Neural cell (in vitro differentiated cells): Measurements from ENCODE around the gene CAV2. TPM values are rescaled to one million over a fixed set of nuclear protein-coding genes. Genes with fewer than 3 reads are reported as not detected.
A peak's percentile ranks its signal among the peaks of the same experiment; 100 is the strongest.

Source experiments
- H2AFZ ChIP-seq: fragments of 200-600, 300-800 bp; sonication (generic), shearing (Covaris generic); 2 replicates; pipeline ENCODE4 v1.6.0; 2014; ENCODE audit warnings: low read depth, mild to moderate bottlenecking, antibody characterized with exemption, low read length, moderate library complexity
- H3F3A ChIP-seq: fragments of 200-600 bp; shearing (Covaris generic); 2 replicates; pipeline ENCODE4 v1.6.1; 2016; ENCODE audit warnings: mild to moderate bottlenecking, moderate library complexity, mixed read lengths, antibody characterized with exemption, low read length; ENCODE audit not compliant: insufficient read depth, poor library complexity, severe bottlenecking
- H3K27ac ChIP-seq: fragments of 200-600, 300-800 bp; sonication (generic), shearing (Covaris generic); 2 replicates; pipeline ENCODE4 v1.5.1; 2014; ENCODE audit warnings: mild to moderate bottlenecking, low read length, moderate library complexity
- H3K27me3 ChIP-seq: fragments of 300-800, 200-600 bp; sonication (generic), shearing (Covaris generic); 2 replicates; pipeline ENCODE4 v1.6.0; 2014; ENCODE audit warnings: mild to moderate bottlenecking, low read depth, low read length, moderate library complexity; ENCODE audit not compliant: insufficient read depth
- H3K36me3 ChIP-seq: fragments of 300-800, 200-600 bp; sonication (generic), shearing (Covaris generic); 2 replicates; pipeline ENCODE4 v1.5.1; 2014; ENCODE audit warnings: mild to moderate bottlenecking, antibody characterized with exemption, low read length, moderate library complexity; ENCODE audit not compliant: insufficient read depth
- H3K4me2 ChIP-seq: fragments of 300-800, 200-600 bp; sonication (generic), shearing (Covaris generic); 2 replicates; pipeline ENCODE4 v1.6.0; 2014; ENCODE audit warnings: mild to moderate bottlenecking, low read length
- H3K4me3 ChIP-seq: fragments of 300-800, 200-600 bp; sonication (generic), shearing (Covaris generic); 2 replicates; pipeline ENCODE4 v1.5.1; 2014; ENCODE audit warnings: mild to moderate bottlenecking, low read length, moderate library complexity
- H3K79me2 ChIP-seq: fragments of 200-600 bp; shearing (Covaris generic); replicated peaks from 2 replicates; pipeline ENCODE4 v1.6.0; 2014; ENCODE audit warnings: mild to moderate bottlenecking, low read length, moderate library complexity; ENCODE audit not compliant: insufficient read depth
- H3K9ac ChIP-seq: fragments of 300-800, 200-600 bp; sonication (generic), shearing (Covaris generic); 2 replicates; pipeline ENCODE4 v1.6.1; 2016; ENCODE audit warnings: mild to moderate bottlenecking, low read length, mixed read lengths
- H3K9me2 ChIP-seq: fragments of 200-600 bp; shearing (Covaris generic); 2 replicates; pipeline ENCODE4 v1.6.1; 2016; ENCODE audit warnings: mild to moderate bottlenecking, low read length, mixed read lengths; ENCODE audit not compliant: insufficient read depth
- H3K9me3 ChIP-seq: fragments of 200-600, 300-800 bp; sonication (generic), shearing (Covaris generic); 2 replicates; pipeline ENCODE4 v1.6.1; 2016; ENCODE audit warnings: mild to moderate bottlenecking, mixed run types, low read length, moderate library complexity, mixed read lengths
- H4K20me1 ChIP-seq: fragments of 200-600 bp; shearing (Covaris generic); 2 replicates; pipeline ENCODE4 v1.6.1; 2016; ENCODE audit warnings: mild to moderate bottlenecking, mixed run types; ENCODE audit not compliant: insufficient read depth
- CTCF ChIP-seq: fragments of 450-650 bp; IDR thresholded peaks from 2 replicates; pipeline ENCODE4 v1.5.1; 2014; ENCODE audit warnings: antibody characterized with exemption, mild to moderate bottlenecking, moderate library complexity; ENCODE audit not compliant: poor library complexity, severe bottlenecking
- EP300 ChIP-seq: fragments of 450-650 bp; conservative IDR thresholded peaks from 2 replicates; pipeline ENCODE4 v1.6.1; 2014; ENCODE audit warnings: antibody characterized with exemption, mild to moderate bottlenecking, moderate library complexity; ENCODE audit not compliant: poor library complexity, severe bottlenecking
- EZH2 ChIP-seq: fragments of 200-600, 300-800 bp; shearing (Covaris generic), sonication (generic); IDR thresholded peaks from 2 replicates; pipeline ENCODE4 v1.6.1; 2014; ENCODE audit warnings: antibody characterized with exemption, low read length, borderline replicate concordance, mild to moderate bottlenecking; ENCODE audit not compliant: insufficient read depth, poor library complexity, severe bottlenecking
- MXI1 ChIP-seq: fragments of 450-650 bp; conservative IDR thresholded peaks from 2 replicates; pipeline ENCODE4 v1.6.1; 2014; ENCODE audit warnings: antibody characterized with exemption, mild to moderate bottlenecking; ENCODE audit not compliant: poor library complexity, severe bottlenecking
- POLR2AphosphoS5 ChIP-seq: IDR thresholded peaks from 2 replicates; pipeline ENCODE4 v1.6.1; 2012
- RAD21 ChIP-seq: fragments of 450-650 bp; conservative IDR thresholded peaks from 2 replicates; pipeline ENCODE4 v1.6.1; 2014; ENCODE audit warnings: antibody characterized with exemption, mild to moderate bottlenecking, moderate library complexity
- REST ChIP-seq: IDR thresholded peaks from 2 replicates; pipeline ENCODE4 v1.6.1; 2012; ENCODE audit warnings: borderline replicate concordance
- SMC3 ChIP-seq: fragments of 450-650 bp; conservative IDR thresholded peaks from 2 replicates; pipeline ENCODE4 v1.6.1; 2014; ENCODE audit warnings: antibody characterized with exemption, mild to moderate bottlenecking, moderate library complexity; ENCODE audit not compliant: poor library complexity
- TAF1 ChIP-seq: IDR thresholded peaks from 2 replicates; pipeline ENCODE4 v1.6.1; 2012; ENCODE audit warnings: low read depth
- polyA plus RNA-seq: library from polyadenylated mRNA; depleted of rRNA; stranded (reverse); fragments of >200 nt; gene quantifications from 2 replicates; pipeline ENCODE4 v1.2.3, GENCODE V29; 2014

CAV2 gene
- polyA plus RNA-seq, 1 donor from 2014 or later: not detected

DNA sequence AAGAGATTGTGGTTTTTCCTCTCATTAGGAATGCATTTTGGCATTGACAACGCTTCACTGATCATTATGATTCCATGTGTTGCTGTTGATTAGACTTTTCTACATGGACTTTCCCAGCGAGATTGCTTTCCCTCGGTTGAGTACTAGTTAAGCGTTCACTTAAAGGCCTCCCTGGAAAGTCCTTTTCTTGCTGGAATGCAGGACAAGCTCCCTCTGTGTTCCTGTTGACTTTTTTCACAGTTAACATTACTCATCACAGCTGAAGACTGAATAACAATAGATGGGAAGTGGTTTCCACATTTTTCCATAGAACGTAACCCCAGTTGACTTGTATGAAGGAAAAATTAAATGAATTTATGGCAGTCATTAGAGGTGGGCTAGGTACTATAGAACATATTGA is 22.7 kb downstream of the CAV2 start:
- Histone ChIP-seq H2AFZ (no peak overlapping the region), H3K79me2 (no peaks in the 10 kb centered on the region), H3F3A (no peaks in the 10 kb centered on the region), H3K27ac (no peak overlapping the region), H3K36me3 (no peaks in the 10 kb centered on the region), H3K4me2 (no peak overlapping the region), H3K27me3 (peaks cover 40% of the 10 kb centered on the region), H3K9me3 (no peaks in the 10 kb centered on the region), H3K9me2 (no peaks in the 10 kb centered on the region), H3K9ac (no peak overlapping the region), H3K4me3 (no peak overlapping the region), H4K20me1 (no peaks in the 10 kb centered on the region)
- TF ChIP-seq POLR2AphosphoS5 (no peak), REST (no peak), MXI1 (no peak), CTCF (no peak), RAD21 (no peak), TAF1 (no peak), EZH2 (no peak), EP300 (no peak), SMC3 (no peak)

DNA sequence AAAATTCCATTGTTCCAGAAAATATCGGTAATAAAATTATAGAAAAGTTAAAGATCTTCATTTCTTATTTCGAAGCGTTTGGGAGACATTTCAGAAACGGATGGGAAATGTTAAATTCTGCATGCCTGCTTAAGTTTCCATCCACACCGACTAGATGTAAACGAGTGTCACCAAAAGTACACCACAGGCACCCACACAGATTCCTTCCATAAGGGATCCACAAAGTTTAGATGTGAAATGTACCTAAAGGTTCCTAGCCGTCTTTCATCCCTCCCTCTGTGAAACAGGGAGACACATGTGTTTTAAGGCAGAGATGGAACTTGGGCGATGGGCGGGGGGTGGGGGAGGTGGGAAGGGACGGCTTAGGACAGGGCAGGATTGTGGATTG is 24.7 kb downstream of the CAV2 start:
- Histone ChIP-seq H3K4me3 (peak overlapping the region; percentile 74), H3K4me2 (no peak overlapping the region), H3K79me2 (no peaks in the 10 kb centered on the region), H2AFZ (no peak overlapping the region), H3K9me3 (no peaks in the 10 kb centered on the region), H3K36me3 (no peaks in the 10 kb centered on the region), H3K9me2 (no peaks in the 10 kb centered on the region), H4K20me1 (no peaks in the 10 kb centered on the region), H3K9ac (no peak overlapping the region), H3K27me3 (peaks cover 55% of the 10 kb centered on the region), H3K27ac (no peak overlapping the region), H3F3A (no peaks in the 10 kb centered on the region)
- TF ChIP-seq TAF1 (no peak), SMC3 (no peak), POLR2AphosphoS5 (no peak), EZH2 (no peak), RAD21 (no peak), MXI1 (no peak), EP300 (no peak), REST (no peak), CTCF (no peak)
